Measurements from ENCODE around the gene ADAMTSL1. TPM values are rescaled to one million over a fixed set of nuclear protein-coding genes. Genes with fewer than 3 reads are reported as not detected.

ADAMTSL1 gene
- total and polyA plus RNA-seq, 2 donors from 2014 or later, result 3.0 to 27.3 TPM

DNA sequence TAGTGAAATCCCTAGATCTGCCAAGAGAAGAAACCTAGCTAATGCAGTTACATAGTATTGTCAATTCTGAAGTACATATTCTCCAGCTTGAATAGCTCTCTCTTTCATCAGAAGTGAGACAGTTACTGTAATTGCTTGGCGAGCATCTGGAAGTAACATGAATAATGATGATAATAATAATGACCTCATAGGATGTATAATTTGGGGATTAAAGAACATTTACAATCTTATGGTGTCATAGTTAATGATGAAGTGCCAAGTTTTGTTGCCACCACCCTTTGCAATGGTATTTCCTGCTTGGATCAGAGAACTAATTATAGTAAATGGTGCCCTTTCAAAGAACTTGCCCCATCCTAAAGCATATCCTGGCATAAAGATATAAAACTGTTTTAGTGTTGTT is 201.4 kb downstream of the ADAMTSL1 start:
- H3K27me3 ChIP-seq (ENCODE audit: control insufficient read depth, insufficient read depth, low read length), result no peaks in the 10 kb centered on the region

DNA sequence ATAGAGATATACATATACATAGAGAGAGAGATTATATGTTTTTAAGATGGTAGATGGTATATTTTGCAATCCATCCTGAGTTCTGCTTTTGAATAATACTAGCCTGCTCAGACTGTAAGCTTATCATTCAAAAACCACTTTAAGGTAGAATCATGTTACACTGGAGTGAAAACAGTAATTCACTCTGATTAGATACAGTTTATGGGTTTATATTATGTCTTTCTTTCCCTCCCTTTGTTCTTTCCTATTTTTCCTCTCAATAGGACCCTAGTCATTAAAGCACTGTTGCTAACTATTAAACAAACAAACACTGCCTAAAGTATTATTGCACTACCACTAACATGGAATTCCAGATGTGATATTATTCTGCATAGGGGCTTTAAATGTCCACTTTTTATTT is 202.0 kb downstream of the ADAMTSL1 start:
- no peaks in the 10 kb centered on the region for H3K9me3 ChIP-seq (ENCODE audit: control insufficient read depth in 2 of 3, insufficient read depth in 1 of 3, low read length in 3 of 3)
- DNase-seq (no peak), FAIRE-seq (no peak)
- intact Hi-C loops (cut with DNase I), result no loop called here
- TF ChIP-seq, protein P1, sequence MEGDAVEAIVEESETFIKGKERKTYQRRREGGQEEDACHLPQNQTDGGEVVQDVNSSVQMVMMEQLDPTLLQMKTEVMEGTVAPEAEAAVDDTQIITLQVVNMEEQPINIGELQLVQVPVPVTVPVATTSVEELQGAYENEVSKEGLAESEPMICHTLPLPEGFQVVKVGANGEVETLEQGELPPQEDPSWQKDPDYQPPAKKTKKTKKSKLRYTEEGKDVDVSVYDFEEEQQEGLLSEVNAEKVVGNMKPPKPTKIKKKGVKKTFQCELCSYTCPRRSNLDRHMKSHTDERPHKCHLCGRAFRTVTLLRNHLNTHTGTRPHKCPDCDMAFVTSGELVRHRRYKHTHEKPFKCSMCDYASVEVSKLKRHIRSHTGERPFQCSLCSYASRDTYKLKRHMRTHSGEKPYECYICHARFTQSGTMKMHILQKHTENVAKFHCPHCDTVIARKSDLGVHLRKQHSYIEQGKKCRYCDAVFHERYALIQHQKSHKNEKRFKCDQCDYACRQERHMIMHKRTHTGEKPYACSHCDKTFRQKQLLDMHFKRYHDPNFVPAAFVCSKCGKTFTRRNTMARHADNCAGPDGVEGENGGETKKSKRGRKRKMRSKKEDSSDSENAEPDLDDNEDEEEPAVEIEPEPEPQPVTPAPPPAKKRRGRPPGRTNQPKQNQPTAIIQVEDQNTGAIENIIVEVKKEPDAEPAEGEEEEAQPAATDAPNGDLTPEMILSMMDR (IDR thresholded peaks at IDR 0.05; ENCODE audit: borderline replicate concordance, extremely low read depth, insufficient read depth), result no peak
- no peak overlapping the region for H3K9ac ChIP-seq (ENCODE audit: low read length in 3 of 3)
- no peaks in the 10 kb centered on the region for H3K27me3 ChIP-seq (ENCODE audit: control insufficient read depth, insufficient read depth, low read length)
- H3K4me3 ChIP-seq (ENCODE audit: low read length in 3 of 3), result no peak overlapping the region
- H3K36me3 ChIP-seq (ENCODE audit: control insufficient read depth in 2 of 3, insufficient read depth in 3 of 3, low read length in 3 of 3), result no peaks in the 10 kb centered on the region
- H3K27ac ChIP-seq (ENCODE audit: low read depth in 2 of 2, low read length in 2 of 2), result no peak overlapping the region
- peaks cover 0 to 3% (median 0%) of the 10 kb centered on the region in 3 donors for H3K4me1 ChIP-seq (ENCODE audit: control insufficient read depth in 2 of 3, insufficient read depth in 2 of 3, low read depth in 1 of 3, low read length in 3 of 3)

More for the DNA sequence above, 201.4 kb downstream of the ADAMTSL1 start:
- intact Hi-C loops (cut with DNase I), result no loop called here
- no peak for FAIRE-seq
- Histone ChIP-seq H3K27ac (ENCODE audit: low read depth in 2 of 2, low read length in 2 of 2) (no peak overlapping the region), H3K36me3 (ENCODE audit: control insufficient read depth in 2 of 3, insufficient read depth in 3 of 3, low read length in 3 of 3) (no peaks in the 10 kb centered on the region), H3K9me3 (ENCODE audit: control insufficient read depth in 2 of 3, insufficient read depth in 1 of 3, low read length in 3 of 3) (no peaks in the 10 kb centered on the region), H3K4me1 (ENCODE audit: control insufficient read depth in 2 of 3, insufficient read depth in 2 of 3, low read depth in 1 of 3, low read length in 3 of 3) (peaks cover 0 to 3% (median 0%) of the 10 kb centered on the region in 3 donors), H3K4me3 (ENCODE audit: low read length in 3 of 3) (no peak overlapping the region), H3K9ac (ENCODE audit: low read length in 3 of 3) (no peak overlapping the region)
- TF ChIP-seq, protein P1 (IDR thresholded peaks at IDR 0.05; ENCODE audit: borderline replicate concordance, extremely low read depth, insufficient read depth), result no peak
- no peak for DNase-seq

DNA sequence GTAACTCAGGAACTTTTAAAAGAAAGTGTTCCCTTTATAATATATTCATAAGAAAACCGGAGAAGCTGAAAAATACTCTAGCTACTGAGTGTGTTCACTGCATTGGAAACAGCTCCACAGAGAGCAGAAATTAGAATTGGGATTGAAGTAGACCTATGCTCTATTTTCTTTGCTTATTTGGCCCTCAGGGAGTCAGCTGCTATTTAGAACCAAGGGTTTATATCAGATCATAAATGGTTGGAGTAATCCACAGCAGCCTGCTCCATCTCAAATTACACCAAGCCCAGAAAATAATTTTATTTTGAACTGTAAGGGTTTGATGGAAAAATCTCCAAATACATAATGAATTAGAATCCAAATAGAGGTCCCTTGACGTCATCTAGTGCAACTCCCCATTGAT is 202.6 kb downstream of the ADAMTSL1 start:
- TF ChIP-seq, protein P1 (IDR thresholded peaks at IDR 0.05; ENCODE audit: borderline replicate concordance, extremely low read depth, insufficient read depth), result no peak
- Histone ChIP-seq H3K4me1 (ENCODE audit: control insufficient read depth in 2 of 3, insufficient read depth in 2 of 3, low read depth in 1 of 3, low read length in 3 of 3) (peaks cover 0 to 3% (median 0%) of the 10 kb centered on the region in 3 donors), H3K36me3 (ENCODE audit: control insufficient read depth in 2 of 3, insufficient read depth in 3 of 3, low read length in 3 of 3) (no peaks in the 10 kb centered on the region), H3K9ac (ENCODE audit: low read length in 3 of 3) (no peak overlapping the region), H3K4me3 (ENCODE audit: low read length in 3 of 3) (no peak overlapping the region), H3K9me3 (ENCODE audit: control insufficient read depth in 2 of 3, insufficient read depth in 1 of 3, low read length in 3 of 3) (no peaks in the 10 kb centered on the region), H3K27me3 (ENCODE audit: control insufficient read depth, insufficient read depth, low read length) (no peaks in the 10 kb centered on the region), H3K27ac (ENCODE audit: low read depth in 2 of 2, low read length in 2 of 2) (no peak overlapping the region)
- intact Hi-C loops (cut with DNase I), result no loop called here
- DNase-seq, result no peak
- no peak for FAIRE-seq
